GM19438 (cell line): ENCODE data around the gene IFNL4.

ENCODE experiments used
- ATAC-seq: cut with Tn5 transposase; IDR thresholded peaks from one replicate; pipeline ENCODE4 v1.9.1; 2021; ENCODE audit warnings: low read depth; ENCODE audit not compliant: unreplicated experiment

Gene IFNL4

GRCh38 chr19:39197808-39198207 lies 50.8 kb downstream of the IFNL4 start:
- no peak for ATAC-seq

GRCh38 chr19:39196860-39197562 lies 51.6 kb downstream of the IFNL4 start, which contains the start of gene NCCRP1:
NCCRP1 (plus strand) TSS chr19:39196964; CDS start chr19:39196983, 19 bp downstream.
- no peak for ATAC-seq

- no peak for ATAC-seq
These were observed 52.3 kb downstream of the IFNL4 start for GRCh38 chr19:39196320-39196719.
